MV-4-11 (cell line): ENCODE data around the gene NPLOC4.

Source experiments
- DNase-seq: peaks from one replicate; lab custom pipeline; 2025; lab: John Stamatoyannopoulos, UW

NPLOC4 gene

DNA sequence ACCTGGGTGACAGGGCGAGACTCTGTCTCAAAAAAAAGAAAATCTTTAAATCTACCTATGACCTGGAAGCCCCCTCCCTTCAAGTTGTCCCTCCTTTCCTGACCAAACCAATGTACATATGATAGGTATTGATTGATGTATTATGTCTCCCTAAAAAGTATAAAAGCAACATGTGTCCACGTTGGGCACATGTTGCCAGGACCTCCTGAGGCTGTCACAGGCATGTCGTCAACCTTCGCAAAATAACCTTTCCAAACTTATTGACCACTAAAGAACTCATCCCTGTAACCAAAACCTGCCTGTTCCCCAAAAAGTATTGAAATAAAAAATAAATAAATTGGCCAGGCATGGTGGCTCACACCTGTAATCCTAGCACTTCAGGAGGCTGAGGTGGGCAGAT is 25.1 kb upstream of the NPLOC4 start:
- DNase-seq: no peak

DNA sequence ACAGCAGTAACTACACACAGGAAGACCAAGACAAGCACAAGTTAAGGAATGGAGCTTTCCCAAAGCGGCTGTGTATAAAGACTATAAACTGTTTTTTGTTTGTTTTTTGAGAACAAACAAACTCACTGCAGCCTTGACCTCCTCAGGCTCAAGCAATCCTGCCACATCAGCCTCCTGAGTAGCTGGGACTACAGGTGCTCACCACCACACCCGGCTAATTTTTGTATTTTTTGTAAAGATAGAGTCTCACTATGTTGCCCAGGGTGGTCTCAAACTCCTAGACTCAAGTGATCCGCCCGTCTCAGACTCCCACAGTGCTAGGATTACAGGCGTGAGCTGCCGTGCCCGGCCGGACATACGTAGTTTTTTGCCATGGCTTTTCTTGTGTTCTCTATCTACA is 23.5 kb upstream of the NPLOC4 start:
- DNase-seq: no peak

DNA sequence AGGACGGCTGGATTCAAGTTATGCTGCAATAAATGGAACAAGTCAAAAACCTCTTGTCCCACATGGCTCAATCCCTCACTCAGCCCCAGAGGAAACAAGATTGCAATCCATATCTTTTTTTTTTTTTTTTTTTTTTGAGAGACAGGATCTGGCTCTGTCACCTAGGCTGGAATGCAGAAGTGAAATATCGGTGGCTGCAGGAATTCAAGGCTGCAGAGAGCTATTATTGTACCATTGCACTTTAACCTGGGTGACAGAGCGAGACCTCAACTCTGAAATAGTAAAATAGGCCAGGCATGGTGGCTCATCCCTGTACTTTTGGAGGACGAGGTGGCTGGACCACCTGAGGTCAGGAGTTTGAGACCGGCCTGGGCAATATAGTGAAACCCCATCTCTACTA is 22.1 kb upstream of the NPLOC4 start:
- peak; percentile 23 for DNase-seq

GRCh38 chr17:81656835-81657234 is 19.9 kb upstream of the NPLOC4 start:
- peak; percentile 40 for DNase-seq

GRCh38 chr17:81656118-81656743 is 19.3 kb upstream of the NPLOC4 start, which contains the start of gene PDE6G:
TSS of gene PDE6G (minus strand) at chr17:81656542. CDS start at chr17:81653305, 3,237 bp downstream.
- DNase-seq: no peak

- DNase-seq: no peak
These were observed 18.6 kb upstream of the NPLOC4 start for GRCh38 chr17:81655378-81656117.

DNA sequence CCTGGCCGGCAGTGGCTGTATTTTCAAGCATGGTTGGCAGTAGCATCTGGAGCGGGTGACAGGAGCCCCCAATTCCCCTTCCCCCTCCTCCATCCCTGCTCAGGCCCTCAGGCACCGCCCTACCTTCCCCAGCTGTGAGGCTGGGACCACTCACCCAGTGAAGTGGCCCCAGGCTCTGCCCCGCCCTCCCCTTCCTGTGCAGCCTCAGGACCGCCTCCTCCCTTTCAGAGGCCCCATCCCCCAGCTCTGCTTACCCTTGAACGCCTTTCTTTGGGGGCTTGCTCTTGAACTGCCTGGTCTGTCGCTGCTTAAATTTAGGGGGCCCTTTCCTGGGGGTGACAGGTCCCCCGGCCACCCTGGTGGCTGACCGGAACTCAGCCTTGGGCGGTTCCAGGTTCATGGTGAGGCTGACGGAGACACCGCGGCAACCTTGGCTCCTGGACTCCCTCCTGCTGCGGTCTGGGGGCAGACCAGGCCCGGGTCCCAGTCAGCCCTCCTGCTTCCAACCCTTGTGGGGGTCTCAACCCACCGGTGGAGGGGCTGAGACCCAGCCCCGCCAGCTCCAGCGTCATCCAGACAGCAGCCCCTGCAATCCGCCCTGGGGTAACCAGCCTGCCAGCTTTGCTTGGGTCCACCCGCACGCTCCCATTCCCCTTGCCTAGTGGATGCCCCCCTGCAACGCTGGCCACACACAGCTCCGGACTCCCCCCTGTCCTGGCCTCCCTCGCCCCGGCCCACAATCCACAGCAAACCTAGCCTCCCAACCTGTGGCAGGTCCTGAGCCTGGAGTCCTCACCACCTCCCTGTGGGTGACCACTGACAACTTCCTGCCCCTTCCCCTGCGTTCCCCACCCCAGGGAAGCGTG is 16.2 kb upstream of the NPLOC4 start:
- DNase-seq: no peak

- DNase-seq: no peak
These were observed 14.8 kb upstream of the NPLOC4 start for GRCh38 chr17:81651692-81652091.

GRCh38 chr17:81650951-81651350 is 14.0 kb upstream of the NPLOC4 start:
- DNase-seq: no peak

DNA sequence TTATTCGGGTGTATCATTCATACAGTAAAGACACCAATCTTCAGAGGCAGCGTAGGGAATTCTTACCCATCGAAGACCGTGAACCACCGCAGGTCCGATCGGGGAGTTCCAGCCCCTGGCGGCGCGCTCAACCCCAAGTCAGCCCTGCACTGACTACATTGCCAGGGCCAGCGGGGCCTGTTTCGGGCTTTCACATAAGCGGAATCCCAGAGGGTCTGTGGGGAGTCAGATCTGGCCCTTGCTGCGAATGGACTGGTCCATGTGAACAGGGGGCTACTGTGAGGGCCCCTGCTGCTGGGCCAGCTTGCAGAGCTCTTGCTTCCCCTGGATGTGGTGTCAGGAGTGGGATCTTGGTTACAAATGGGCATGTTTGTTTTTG is 11.8 kb upstream of the NPLOC4 start:
- DNase-seq: no peak

DNA sequence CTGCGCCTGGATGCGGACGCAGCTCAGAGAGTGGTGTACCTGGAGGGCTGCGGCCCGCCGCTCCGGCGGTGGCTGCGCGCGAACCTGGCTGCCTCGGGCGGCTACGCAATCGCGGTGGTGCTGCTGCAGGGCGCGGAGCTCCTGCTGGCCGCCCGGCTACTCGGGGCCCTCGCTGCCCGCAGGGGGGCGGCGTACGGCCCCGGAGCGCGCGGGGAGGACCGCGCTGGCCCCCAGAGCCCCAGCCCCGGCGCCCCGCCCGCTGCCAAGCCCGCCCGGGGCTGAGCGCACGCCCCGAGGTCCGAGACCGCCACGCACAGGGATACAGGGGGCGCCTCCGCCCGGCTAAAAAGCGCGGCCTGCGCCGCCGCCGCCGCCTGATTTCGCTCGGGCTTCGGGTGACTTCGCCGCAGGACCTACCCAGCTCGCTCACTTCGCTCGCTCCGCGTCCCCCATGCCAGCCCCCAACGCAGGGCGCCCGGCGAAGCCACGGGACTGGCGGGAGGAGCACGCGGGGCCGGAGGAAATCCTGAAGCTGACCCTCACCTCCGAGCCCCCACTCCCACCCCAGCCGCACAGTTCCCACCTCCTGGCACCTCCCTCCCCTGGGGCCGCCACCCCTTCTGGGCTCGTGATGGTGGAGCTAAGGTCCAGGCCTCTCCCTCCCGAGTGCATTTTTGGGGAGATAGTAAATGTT is 11.2 kb upstream of the NPLOC4 start:
- DNase-seq: no peak

GRCh38 chr17:81647640-81648012 is 10.7 kb upstream of the NPLOC4 start:
- no peak for DNase-seq

- no peak for DNase-seq
These were observed 10.1 kb upstream of the NPLOC4 start for GRCh38 chr17:81646869-81647600.

DNA sequence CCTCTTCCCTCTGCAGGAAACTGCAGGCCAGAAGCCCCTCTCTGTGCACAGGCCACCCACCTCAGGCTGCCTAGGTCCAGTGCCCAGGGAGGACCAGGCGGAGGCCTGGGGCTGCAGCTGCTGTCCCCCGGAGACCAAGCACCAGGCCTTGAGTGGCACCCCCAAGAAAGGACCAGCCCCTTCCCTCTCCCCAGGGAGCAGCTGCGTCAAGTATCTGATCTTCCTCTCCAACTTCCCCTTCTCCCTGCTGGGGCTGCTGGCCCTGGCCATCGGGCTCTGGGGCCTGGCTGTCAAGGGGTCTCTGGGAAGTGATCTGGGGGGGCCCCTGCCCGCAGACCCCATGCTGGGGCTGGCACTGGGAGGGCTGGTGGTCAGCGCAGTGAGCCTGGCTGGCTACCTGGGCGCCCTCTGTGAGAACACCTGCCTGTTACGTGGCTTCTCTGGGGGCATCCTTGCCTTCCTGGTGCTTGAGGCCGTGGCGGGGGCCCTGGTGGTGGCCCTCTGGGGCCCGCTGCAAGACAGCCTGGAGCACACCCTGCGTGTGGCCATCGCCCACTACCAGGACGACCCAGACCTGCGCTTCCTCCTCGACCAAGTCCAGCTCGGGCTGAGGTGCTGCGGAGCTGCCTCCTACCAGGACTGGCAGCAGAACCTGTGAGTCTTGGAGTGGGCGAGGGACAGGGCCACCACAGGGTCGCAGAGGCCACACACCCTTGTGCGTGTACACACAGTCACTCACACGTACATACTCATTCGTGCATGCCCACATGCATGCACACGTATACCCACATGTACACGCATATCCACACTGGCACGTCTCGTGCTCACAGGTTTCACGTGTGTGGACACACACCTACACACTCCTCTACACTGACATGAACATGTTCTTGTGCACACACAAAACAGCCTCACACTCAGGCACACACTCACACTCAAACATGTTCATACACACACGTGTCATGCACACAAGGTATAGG is 8.4 kb upstream of the NPLOC4 start:
- DNase-seq: peak; percentile 27

GRCh38 chr17:81644496-81644895 is 7.6 kb upstream of the NPLOC4 start:
- no peak for DNase-seq

GRCh38 chr17:81641825-81642489 is 5.0 kb upstream of the NPLOC4 start:
- DNase-seq: no peak

GRCh38 chr17:81640011-81640410 is 3.1 kb upstream of the NPLOC4 start:
- DNase-seq: no peak

GRCh38 chr17:81638683-81639082 is 1.8 kb upstream of the NPLOC4 start:
- DNase-seq: no peak

GRCh38 chr17:81635973-81636504 is 873 bp downstream of the NPLOC4 start:
- DNase-seq: no peak

GRCh38 chr17:81635431-81635830 is 1.5 kb downstream of the NPLOC4 start:
- no peak for DNase-seq
